Fibroblast of skin of back (primary cell): ENCODE results near the gene RHOA.
"Not testable (repeated sequence)": the region's sequence is repeated elsewhere in the genome, so short reads cannot be mapped to it uniquely, and the experiment has no call there.

Experiments
- DNase-seq: peaks from one replicate; pipeline ENCODE4 v3.0.0-alpha.2; 2013

RHOA gene

GRCh38 chr3:49359623-49360022, 52.2 kb downstream of the RHOA start:
- peak; percentile 48 for DNase-seq

GRCh38 chr3:49358884-49359225, 52.9 kb downstream of the RHOA start:
- DNase-seq = no peak

GRCh38 chr3:49358217-49358883, 53.4 kb downstream of the RHOA start, which contains the start of gene GPX1:
TSS of gene GPX1 (minus strand) at chr3:49358353. CDS start at chr3:49358278, 75 bp downstream.
- DNase-seq = peak; percentile 96

GRCh38 chr3:49357443-49358216, 54.1 kb downstream of the RHOA start:
- DNase-seq = peak; percentile 94

- not testable (repeated sequence) for DNase-seq
These were observed 54.7 kb downstream of the RHOA start for GRCh38 chr3:49357095-49357442.

GRCh38 chr3:49352890-49353421, 58.8 kb downstream of the RHOA start:
- no peak for DNase-seq

- no peak for DNase-seq
These were observed 59.5 kb downstream of the RHOA start for GRCh38 chr3:49352281-49352680.

- peak; percentile 91 for DNase-seq
These were observed 60.2 kb downstream of the RHOA start for GRCh38 chr3:49351521-49352011.

GRCh38 chr3:49349348-49350114, 62.2 kb downstream of the RHOA start:
- no peak for DNase-seq

GRCh38 chr3:49348361-49348760, 63.4 kb downstream of the RHOA start:
- DNase-seq = not testable (repeated sequence)

GRCh38 chr3:49346797-49347251, 65.0 kb downstream of the RHOA start:
- peak; percentile 45 for DNase-seq

- no peak for DNase-seq
These were observed 68.6 kb downstream of the RHOA start for GRCh38 chr3:49343163-49343562.

- no peak for DNase-seq
These were observed 69.8 kb downstream of the RHOA start for GRCh38 chr3:49341996-49342395.

GRCh38 chr3:49339941-49340800, 71.6 kb downstream of the RHOA start, which contains the start of gene USP4:
TSS of gene USP4 (minus strand) at chr3:49340053. CDS start at chr3:49340024, 29 bp downstream.
- peak; percentile 89 for DNase-seq

- no peak for DNase-seq
These were observed 72.2 kb downstream of the RHOA start for GRCh38 chr3:49339581-49339940.

GRCh38 chr3:49333916-49334633, 77.7 kb downstream of the RHOA start:
- no peak for DNase-seq

GRCh38 chr3:49333091-49333490, 78.7 kb downstream of the RHOA start:
- DNase-seq = no peak

GRCh38 chr3:49329186-49329585, 82.6 kb downstream of the RHOA start:
- no peak for DNase-seq

GRCh38 chr3:49328350-49328749, 83.4 kb downstream of the RHOA start:
- not testable (repeated sequence) for DNase-seq

- no peak for DNase-seq
These were observed 84.3 kb downstream of the RHOA start for GRCh38 chr3:49327485-49327884.

- DNase-seq = no peak
These were observed 87.0 kb downstream of the RHOA start for GRCh38 chr3:49324768-49325167.
